IPS-18a (cell line): ENCODE data around the gene CRYGC.

Experiments used
- H3K27ac ChIP-seq: one replicate; pipeline ENCODE4 v1.5.1; 2013; ENCODE audit warnings: low read length
- H3K27me3 ChIP-seq: one replicate; pipeline ENCODE4 v1.6.1; 2013; ENCODE audit warnings: mild to moderate bottlenecking, low read length; ENCODE audit not compliant: control insufficient read depth, insufficient read depth
- H3K36me3 ChIP-seq: one replicate; pipeline ENCODE4 v1.6.1; 2013; ENCODE audit warnings: low read depth, low read length; ENCODE audit not compliant: control insufficient read depth
- H3K4me1 ChIP-seq: one replicate; pipeline ENCODE4 v1.6.1; 2013; ENCODE audit warnings: low read depth, low read length; ENCODE audit not compliant: control insufficient read depth
- H3K4me3 ChIP-seq: one replicate; pipeline ENCODE4 v1.5.1; 2013; ENCODE audit warnings: low read length
- H3K9ac ChIP-seq: one replicate; pipeline ENCODE4 v1.6.1; 2013; ENCODE audit warnings: mild to moderate bottlenecking, low read length, moderate library complexity
- H3K9me3 ChIP-seq: one replicate; pipeline ENCODE4 v1.6.1; 2013; ENCODE audit warnings: low read depth, low read length; ENCODE audit not compliant: control insufficient read depth

Gene CRYGC

GRCh38 chr2:208083807-208084206 lies 45.8 kb downstream of the CRYGC start:
- no peaks in the 10 kb centered on the region for H3K4me1 ChIP-seq
- no peaks in the 10 kb centered on the region for H3K9me3 ChIP-seq
- H3K27me3 ChIP-seq = no peaks in the 10 kb centered on the region

More at GRCh38 chr2:208083807-208084206, 45.8 kb downstream of the CRYGC start:
- no peaks in the 10 kb centered on the region for H3K36me3 ChIP-seq
- no peak overlapping the region for H3K9ac ChIP-seq
- H3K4me3 ChIP-seq = no peak overlapping the region
- no peak overlapping the region for H3K27ac ChIP-seq
